Testis (tissue), 3 donors: ENCODE results near the gene CRLF1. TPM values are rescaled to one million over a fixed set of nuclear protein-coding genes. Genes with fewer than 3 reads are reported as not detected.
"Not testable (repeated sequence)": the region's sequence is repeated elsewhere in the genome, so short reads cannot be mapped to it uniquely, and the experiment has no call there.

Experiments
- DNase-seq: peaks from one replicate; pipeline ENCODE4 v3.0.0-alpha.2; 2019
- H3K27ac ChIP-seq, 2 donors: fragments of 200-600 bp; sonication (generic); one replicate each; pipeline ENCODE4 v1.5.1; 2019
- H3K27me3 ChIP-seq: fragments of 200-600 bp; sonication (generic); one replicate; pipeline ENCODE4 v1.5.1; 2019
- H3K36me3 ChIP-seq: fragments of 200-600 bp; sonication (generic); one replicate; pipeline ENCODE4 v1.5.1; 2017; ENCODE audit warnings: low read depth; ENCODE audit errors: missing control alignments
- H3K4me1 ChIP-seq: fragments of 200-600 bp; sonication (generic); one replicate; pipeline ENCODE4 v1.5.1; 2019
- H3K4me3 ChIP-seq, 2 donors: fragments of 200-600 bp; sonication (generic); one replicate each; pipeline ENCODE4 v1.5.1; 2017 to 2019
- H3K9me3 ChIP-seq: fragments of 200-600 bp; sonication (generic); one replicate; pipeline ENCODE4 v1.5.1; 2017
- CTCF ChIP-seq, 3 experiments: fragments of 450-650 bp in 2 of 3; fragments of 200-600 bp in 1 of 3; sonication (generic) in 1 of 3; IDR thresholded peaks; one replicate each; pipeline ENCODE4 v1.5.1; 2016 to 2019; ENCODE audit warnings: antibody characterized with exemption in 3 of 3, mild to moderate bottlenecking in 2 of 3, moderate library complexity in 1 of 3
- POLR2A ChIP-seq: fragments of 450-650 bp; IDR thresholded peaks from one replicate; pipeline ENCODE4 v1.6.1; 2017; ENCODE audit warnings: antibody characterized with exemption, mild to moderate bottlenecking, moderate library complexity
- WGBS, 2 donors: methylation state at CpG; one replicate each; pipeline ENCODE4 v1.1.5; 2018; 5-methylcytosine and 5-hydroxymethylcytosine counted together
- intact Hi-C: fragments of 100-400 bp; cut with DNase I; formaldehyde crosslinking; loops from one replicate; pipeline ENCODE4 v1.15.1; 2023; ENCODE audit warnings: low total_unique reads
- polyA plus RNA-seq: library from polyadenylated mRNA; stranded (reverse); fragments of 350-450 nt; fragmentation: Illumina TruSeq; extraction: RNeasy Lipid Tissue Mini Kit (QIAGEN cat#74804); gene quantifications from one replicate; pipeline ENCODE4 v1.2.3, GENCODE V29; 2014; ENCODE audit warnings: low read depth, low replicate concordance; ENCODE audit not compliant: insufficient read depth
- total RNA-seq, 2 donors: library from RNA; depleted of rRNA; stranded (reverse); fragments of >200 nt; gene quantifications; one replicate each; pipeline ENCODE4 v1.2.3, GENCODE V29; 2016

The CRLF1 gene
- total and polyA plus RNA-seq, 3 donors from 2014 or later, result 4.3 to 8.7 (median 5.3) TPM

DNA sequence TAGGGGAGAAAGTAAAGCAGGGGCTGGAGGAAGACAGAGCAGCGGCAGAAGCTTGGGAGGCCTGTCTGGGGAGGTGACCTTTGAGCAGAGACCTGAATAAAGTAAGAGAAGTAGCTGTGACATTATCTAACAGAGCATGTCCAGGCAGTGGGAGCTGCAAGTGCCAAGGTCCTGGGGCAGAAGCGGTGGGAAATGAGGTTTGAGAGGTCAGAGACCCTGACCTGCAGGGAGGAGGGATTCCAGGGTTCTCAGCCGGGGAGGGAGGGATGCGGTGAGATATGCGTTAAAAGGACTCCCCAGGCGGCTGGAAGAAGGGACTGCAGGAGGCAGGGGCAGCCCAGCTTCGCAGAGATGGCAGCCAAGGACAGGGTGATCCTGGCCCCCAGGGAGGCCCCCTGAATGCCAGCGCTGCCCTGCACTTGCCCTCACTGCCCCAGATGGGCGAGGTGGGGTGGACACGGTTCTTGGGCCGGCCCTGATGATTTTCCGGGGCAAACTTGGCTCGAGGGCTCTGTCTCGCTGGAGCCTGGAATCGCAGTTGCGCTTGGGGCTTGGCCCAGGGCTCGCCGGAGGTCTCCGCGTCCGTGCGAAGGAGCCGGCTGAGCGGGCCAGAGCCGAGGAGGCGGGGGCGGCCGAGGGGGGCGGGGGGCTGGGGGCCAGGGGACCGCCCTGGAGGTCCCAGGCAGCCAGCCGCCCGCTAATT lies 3.2 kb downstream of the CRLF1 start:
- H3K4me1 ChIP-seq, result peaks cover 9% of the 10 kb centered on the region
- no peak for DNase-seq
- no peaks in the 10 kb centered on the region for H3K36me3 ChIP-seq
- H3K9me3 ChIP-seq, result no peaks in the 10 kb centered on the region
- no peak for TF ChIP-seq POLR2A
- TF ChIP-seq CTCF (IDR thresholded peaks at IDR 0.05), result peak in 1 of 3 experiments; percentile 30
- H3K27ac ChIP-seq, result no peak overlapping the region
- H3K4me3 ChIP-seq, result no peak overlapping the region
- no peaks in the 10 kb centered on the region for H3K27me3 ChIP-seq
- 27 to 48% methylated on average over 11 to 32 of the region's 32 CpGs for WGBS, 2 donors
- intact Hi-C loops, result no loop called here

GRCh38 chr19:18601875-18602274 lies 4.7 kb downstream of the CRLF1 start:
- 84 to 85% methylated on average over 4 of the region's 4 CpGs for WGBS, 2 donors
- no peaks in the 10 kb centered on the region for H3K4me1 ChIP-seq

GRCh38 chr19:18600692-18601397 lies 5.8 kb downstream of the CRLF1 start:
- DNase-seq, H3K4me1 ChIP-seq, H3K27ac ChIP-seq, H3K27me3 ChIP-seq, H3K9me3 ChIP-seq, H3K36me3 ChIP-seq, H3K4me3 ChIP-seq, intact Hi-C loops: not testable (repeated sequence)
- WGBS, 2 donors, result 94 to 96% methylated on average over 15 of the region's 15 CpGs

More at GRCh38 chr19:18601875-18602274, 4.7 kb downstream of the CRLF1 start:
- TF ChIP-seq CTCF (IDR thresholded peaks at IDR 0.05) (no peak), POLR2A (no peak)
- H3K36me3 ChIP-seq, result no peaks in the 10 kb centered on the region
- no peak overlapping the region for H3K27ac ChIP-seq
- DNase-seq, result no peak
- H3K4me3 ChIP-seq, result no peak overlapping the region
- no peaks in the 10 kb centered on the region for H3K27me3 ChIP-seq
- H3K9me3 ChIP-seq, result no peaks in the 10 kb centered on the region
- intact Hi-C loops, result no loop called here

GRCh38 chr19:18599485-18599884 lies 7.1 kb downstream of the CRLF1 start:
- TF ChIP-seq CTCF (IDR thresholded peaks at IDR 0.05) (no peak), POLR2A (no peak)
- no peaks in the 10 kb centered on the region for H3K27me3 ChIP-seq
- no peaks in the 10 kb centered on the region for H3K36me3 ChIP-seq
- H3K4me3 ChIP-seq, result no peak overlapping the region
- no peak overlapping the region for H3K27ac ChIP-seq
- DNase-seq, result no peak
- H3K9me3 ChIP-seq, result no peaks in the 10 kb centered on the region
- H3K4me1 ChIP-seq, result peaks cover 7% of the 10 kb centered on the region
- WGBS, 2 donors, result 87% methylated on average over 3 to 20 of the region's 20 CpGs
- intact Hi-C loops, result loop anchor here (10.0 kb wide), 2 partner anchors 85 to 245 kb away; partner anchors contain the start of gene CRTC1

GRCh38 chr19:18597809-18598660 lies 8.6 kb downstream of the CRLF1 start:
- intact Hi-C loops, result loop anchor here (10.0 kb wide), 2 partner anchors 87 to 247 kb away; partner anchors contain the start of gene CRTC1
- Histone ChIP-seq H3K4me1 (peaks cover 13% of the 10 kb centered on the region), H3K9me3 (no peaks in the 10 kb centered on the region), H3K27ac (no peak overlapping the region), H3K36me3 (no peaks in the 10 kb centered on the region), H3K27me3 (no peaks in the 10 kb centered on the region), H3K4me3 (no peak overlapping the region)
- WGBS, 2 donors, result 56 to 68% methylated on average over 12 to 20 of the region's 25 CpGs
- no peak for DNase-seq
- no peak for TF ChIP-seq POLR2A
- no peak for TF ChIP-seq CTCF (IDR thresholded peaks at IDR 0.05)
